Stimulated activated CD4-positive, alpha-beta T cell treated with anti-CD3 and anti-CD28 coated beads, Interleukin-15, amount 100 ng/mL, for 48 hours (primary cell): ENCODE data around the gene CRHR2.

Source experiments
- DNase-seq, 2 donors: peaks; one replicate each; pipeline ENCODE4 v3.0.0-alpha.2; 2020; ENCODE audit warnings: low read depth in 2 of 2

CRHR2 gene

GRCh38 chr7:30706908-30707307, 24.7 kb upstream of the CRHR2 start:
- DNase-seq, result no peak

GRCh38 chr7:30706316-30706715, 24.1 kb upstream of the CRHR2 start:
- DNase-seq, result no peak

- DNase-seq, result no peak
Observed at GRCh38 chr7:30705596-30705995, 23.3 kb upstream of the CRHR2 start.

- no peak for DNase-seq
Observed at GRCh38 chr7:30705008-30705407, 22.8 kb upstream of the CRHR2 start.

- DNase-seq, result no peak
Observed at GRCh38 chr7:30703756-30704155, 21.5 kb upstream of the CRHR2 start.

GRCh38 chr7:30702200-30702599, 19.9 kb upstream of the CRHR2 start:
- DNase-seq, result no peak

GRCh38 chr7:30700941-30701340, 18.7 kb upstream of the CRHR2 start:
- DNase-seq, result no peak

- DNase-seq, result no peak
Observed at GRCh38 chr7:30699706-30700495, 17.6 kb upstream of the CRHR2 start.

- no peak for DNase-seq
Observed at GRCh38 chr7:30698481-30698880, 16.2 kb upstream of the CRHR2 start.

- DNase-seq, result no peak
Observed at GRCh38 chr7:30697719-30698460, 15.6 kb upstream of the CRHR2 start.

- DNase-seq, result no peak
Observed at GRCh38 chr7:30694774-30695721, 12.8 kb upstream of the CRHR2 start.

GRCh38 chr7:30694218-30694745, 12.0 kb upstream of the CRHR2 start:
- DNase-seq, result no peak

- no peak for DNase-seq
Observed at GRCh38 chr7:30692882-30693281, 10.6 kb upstream of the CRHR2 start.

GRCh38 chr7:30692438-30692837, 10.2 kb upstream of the CRHR2 start:
- DNase-seq, result no peak

- DNase-seq, result no peak
Observed at GRCh38 chr7:30690011-30690410, 7.8 kb upstream of the CRHR2 start.

GRCh38 chr7:30688718-30689221, 6.5 kb upstream of the CRHR2 start:
- no peak for DNase-seq

GRCh38 chr7:30687604-30688003, 5.3 kb upstream of the CRHR2 start:
- no peak for DNase-seq

- DNase-seq, result no peak
Observed at GRCh38 chr7:30684351-30684750, 2.1 kb upstream of the CRHR2 start.

- DNase-seq, result no peak
Observed at GRCh38 chr7:30683816-30684215, 1.6 kb upstream of the CRHR2 start.

- no peak for DNase-seq
Observed at GRCh38 chr7:30683306-30683705, 1.1 kb upstream of the CRHR2 start.

GRCh38 chr7:30681815-30682211, 443 bp downstream of the CRHR2 start:
- DNase-seq, result no peak

GRCh38 chr7:30681331-30681797, 892 bp downstream of the CRHR2 start:
- no peak for DNase-seq
